Muscle layer of duodenum (tissue), 2 donors: ENCODE results near the gene PHF13.

Experiments used
- H3K27ac ChIP-seq: one replicate; pipeline ENCODE4 v1.7.0; 2013; ENCODE audit warnings: mild to moderate bottlenecking, low read length
- H3K27me3 ChIP-seq: one replicate; pipeline ENCODE4 v1.7.0; 2013; ENCODE audit warnings: low read depth, mild to moderate bottlenecking, control low read depth, low read length
- H3K36me3 ChIP-seq, 2 donors: one replicate each; pipeline ENCODE4 v1.7.0; 2013; ENCODE audit warnings: low read length in 2 of 2, control low read depth in 1 of 2, mild to moderate bottlenecking in 1 of 2; ENCODE audit not compliant: insufficient read depth in 2 of 2, control insufficient read depth in 1 of 2
- H3K4me1 ChIP-seq, 2 donors: one replicate each; pipeline ENCODE4 v1.7.0; 2013; ENCODE audit warnings: low read length in 2 of 2, mild to moderate bottlenecking in 2 of 2, control low read depth in 1 of 2, moderate library complexity in 1 of 2; ENCODE audit not compliant: insufficient read depth in 2 of 2, control insufficient read depth in 1 of 2
- H3K4me3 ChIP-seq, 2 donors: one replicate each; pipeline ENCODE4 v1.7.0; 2013; ENCODE audit warnings: low read length in 2 of 2, low read depth in 1 of 2, mild to moderate bottlenecking in 1 of 2
- H3K9me3 ChIP-seq, 2 donors: one replicate each; pipeline ENCODE4 v1.7.0; 2013; ENCODE audit warnings: low read length in 2 of 2, control low read depth in 1 of 2, mild to moderate bottlenecking in 1 of 2; ENCODE audit not compliant: control insufficient read depth in 1 of 2
- donor health status: healthy.

PHF13 gene

DNA sequence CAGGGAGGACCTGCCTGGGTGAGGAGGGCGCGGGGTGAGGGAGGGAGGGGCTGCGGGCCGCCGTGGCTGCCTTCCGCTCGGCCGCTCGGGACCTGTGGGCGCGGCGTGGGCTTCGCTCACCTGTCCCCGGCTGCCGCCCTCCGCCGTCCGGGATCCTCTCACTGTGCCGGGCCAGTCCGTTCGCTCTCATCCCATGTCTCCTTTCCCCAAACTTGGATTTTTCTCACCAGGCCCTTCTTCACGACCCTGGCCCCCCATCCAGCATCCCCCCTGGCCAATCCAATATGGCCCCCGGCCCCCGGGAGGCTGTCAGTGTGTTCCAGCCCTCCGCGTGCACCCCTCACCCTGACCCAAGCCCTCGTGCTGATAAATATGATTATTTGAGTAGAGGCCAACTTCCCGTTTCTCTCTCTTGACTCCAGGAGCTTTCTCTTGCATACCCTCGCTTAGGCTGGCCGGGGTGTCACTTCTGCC is 33.4 kb upstream of the PHF13 start:
- H3K4me3 ChIP-seq = peak overlapping the region; percentile 79 to 82
- H3K36me3 ChIP-seq = no peaks in the 10 kb centered on the region
- H3K27me3 ChIP-seq = no peaks in the 10 kb centered on the region
- peaks cover 16 to 21% of the 10 kb centered on the region in 2 donors for H3K4me1 ChIP-seq
- H3K9me3 ChIP-seq = no peaks in the 10 kb centered on the region
- peak overlapping the region; percentile 88 for H3K27ac ChIP-seq

DNA sequence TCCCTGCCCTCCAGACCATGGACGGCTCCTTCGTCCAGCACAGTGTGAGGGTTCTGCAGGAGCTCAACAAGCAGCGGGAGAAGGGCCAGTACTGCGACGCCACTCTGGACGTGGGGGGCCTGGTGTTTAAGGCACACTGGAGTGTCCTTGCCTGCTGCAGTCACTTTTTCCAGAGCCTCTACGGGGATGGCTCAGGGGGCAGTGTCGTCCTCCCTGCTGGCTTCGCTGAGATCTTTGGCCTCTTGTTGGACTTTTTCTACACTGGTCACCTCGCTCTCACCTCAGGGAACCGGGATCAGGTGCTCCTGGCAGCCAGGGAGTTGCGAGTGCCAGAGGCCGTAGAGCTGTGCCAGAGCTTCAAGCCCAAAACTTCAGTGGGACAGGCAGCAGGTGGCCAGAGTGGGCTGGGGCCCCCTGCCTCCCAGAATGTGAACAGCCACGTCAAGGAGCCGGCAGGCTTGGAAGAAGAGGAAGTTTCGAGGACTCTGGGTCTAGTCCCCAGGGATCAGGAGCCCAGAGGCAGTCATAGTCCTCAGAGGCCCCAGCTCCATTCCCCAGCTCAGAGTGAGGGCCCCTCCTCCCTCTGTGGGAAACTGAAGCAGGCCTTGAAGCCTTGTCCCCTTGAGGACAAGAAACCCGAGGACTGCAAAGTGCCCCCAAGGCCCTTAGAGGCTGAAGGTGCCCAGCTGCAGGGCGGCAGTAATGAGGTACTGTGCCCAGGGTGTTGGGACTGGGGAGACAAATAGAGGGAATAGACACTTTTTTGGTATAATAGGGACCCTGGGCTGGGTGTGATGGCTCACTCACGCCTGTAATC is 32.7 kb upstream of the PHF13 start:
- Histone ChIP-seq H3K4me3 (peak overlapping the region; percentile 79 to 82), H3K36me3 (no peaks in the 10 kb centered on the region), H3K27me3 (no peaks in the 10 kb centered on the region), H3K27ac (peak overlapping the region; percentile 88), H3K9me3 (no peaks in the 10 kb centered on the region), H3K4me1 (peaks cover 16 to 21% of the 10 kb centered on the region in 2 donors)

DNA sequence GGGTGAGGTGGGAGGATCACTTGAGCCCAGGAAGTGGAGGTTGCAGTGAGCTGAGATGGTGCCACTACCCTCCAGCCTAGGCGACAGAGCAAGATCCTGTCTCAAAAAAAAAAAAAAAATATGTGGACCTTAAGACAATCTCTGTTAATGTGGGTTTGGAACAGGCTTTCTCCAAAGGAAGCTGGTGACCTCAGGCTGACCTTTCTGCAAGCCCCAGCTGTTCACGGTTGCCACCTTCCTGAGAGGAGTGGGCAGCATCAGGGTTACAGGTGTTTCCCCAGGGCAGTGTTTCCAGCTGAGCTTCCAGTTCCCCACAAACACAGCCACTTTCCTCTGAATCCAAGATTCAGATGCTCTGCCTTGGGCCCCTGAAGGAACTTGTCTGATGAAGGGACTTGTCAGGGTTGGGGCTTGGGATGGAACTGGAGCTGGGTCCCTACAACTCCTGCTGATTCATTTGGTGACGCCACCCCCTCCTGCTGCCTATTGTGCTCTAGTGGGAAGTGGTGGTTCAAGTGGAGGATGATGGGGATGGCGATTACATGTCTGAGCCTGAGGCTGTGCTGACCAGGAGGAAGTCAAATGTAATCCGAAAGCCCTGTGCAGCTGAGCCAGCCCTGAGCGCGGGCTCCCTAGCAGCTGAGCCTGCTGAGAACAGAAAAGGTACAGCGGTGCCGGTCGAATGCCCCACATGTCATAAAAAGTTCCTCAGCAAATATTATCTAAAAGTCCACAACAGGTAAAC is 31.8 kb upstream of the PHF13 start:
- Histone ChIP-seq H3K36me3 (no peaks in the 10 kb centered on the region), H3K27me3 (no peaks in the 10 kb centered on the region), H3K4me1 (peaks cover 16 to 24% of the 10 kb centered on the region in 2 donors), H3K9me3 (no peaks in the 10 kb centered on the region), H3K27ac (peak overlapping the region; percentile 25), H3K4me3 (no peak overlapping the region)

DNA sequence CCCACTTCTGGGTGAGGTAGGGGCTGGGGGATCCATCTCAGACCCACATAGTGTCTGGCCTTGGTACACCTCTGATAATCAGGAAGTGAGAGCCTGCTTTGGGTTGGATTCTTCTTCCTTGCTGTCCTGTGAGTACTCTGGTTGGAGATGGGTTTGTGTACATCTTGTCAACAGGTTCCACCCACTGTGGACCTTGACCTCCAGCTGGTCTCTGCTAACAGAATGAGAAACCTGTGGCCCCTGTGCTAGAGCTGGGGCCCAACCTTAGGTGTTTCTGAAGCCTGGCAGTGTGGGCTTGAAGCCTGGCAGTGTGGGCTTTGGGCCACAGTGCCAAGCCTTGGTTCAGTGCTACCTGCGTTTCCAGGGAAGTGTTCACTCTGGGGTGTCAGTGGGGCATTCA is 31.2 kb upstream of the PHF13 start:
- Histone ChIP-seq H3K4me3 (no peak overlapping the region), H3K27me3 (no peaks in the 10 kb centered on the region), H3K4me1 (peaks cover 16 to 30% of the 10 kb centered on the region in 2 donors), H3K36me3 (no peaks in the 10 kb centered on the region), H3K27ac (peak overlapping the region; percentile 25), H3K9me3 (no peaks in the 10 kb centered on the region)

DNA sequence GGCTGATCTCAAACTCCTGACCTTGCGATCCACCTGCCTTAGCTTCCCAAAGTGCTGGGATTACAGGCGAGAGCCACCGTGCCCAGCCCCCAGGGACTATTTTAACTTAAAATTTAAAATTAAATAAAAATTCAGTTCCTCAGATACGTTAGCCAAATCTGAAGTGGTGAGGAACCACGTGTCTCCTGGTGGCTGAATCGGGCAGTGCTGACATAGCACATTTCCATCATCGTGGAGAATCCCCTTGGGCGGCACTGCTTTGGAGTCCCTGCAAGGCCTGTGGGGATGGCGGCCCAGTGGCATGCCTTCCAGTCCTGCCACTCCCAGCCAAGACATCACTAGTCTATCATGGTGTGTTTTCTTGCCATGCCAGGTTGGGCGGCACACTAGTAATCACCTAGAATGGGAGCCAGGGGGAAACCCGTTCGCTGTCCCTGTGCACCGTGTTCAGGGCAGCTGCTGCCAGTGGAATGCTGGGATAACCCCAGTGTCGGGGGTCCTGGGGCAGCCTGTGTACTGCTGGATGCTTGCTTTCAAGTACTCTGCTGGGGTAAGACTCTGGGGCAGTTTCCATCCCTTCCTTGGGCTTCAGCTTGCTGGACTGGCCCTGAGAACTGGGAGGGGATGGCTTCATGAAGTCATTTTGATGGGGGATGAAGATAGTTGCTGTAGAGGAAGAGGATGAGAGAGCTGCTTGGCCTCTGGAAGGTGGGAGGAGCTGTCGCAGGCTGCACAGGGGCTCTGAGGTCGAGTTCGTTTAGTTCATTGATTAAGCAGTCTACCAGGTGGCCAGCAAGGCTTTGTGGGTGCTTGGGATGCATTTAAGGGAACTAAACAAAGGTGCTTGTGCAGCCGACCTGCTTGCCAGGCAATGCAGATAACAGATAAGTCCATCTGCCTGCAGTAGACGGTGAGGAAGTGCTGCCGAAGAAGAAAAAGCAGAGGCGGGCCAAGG is 29.1 kb upstream of the PHF13 start:
- peaks cover 11 to 38% of the 10 kb centered on the region in 2 donors for H3K4me1 ChIP-seq

DNA sequence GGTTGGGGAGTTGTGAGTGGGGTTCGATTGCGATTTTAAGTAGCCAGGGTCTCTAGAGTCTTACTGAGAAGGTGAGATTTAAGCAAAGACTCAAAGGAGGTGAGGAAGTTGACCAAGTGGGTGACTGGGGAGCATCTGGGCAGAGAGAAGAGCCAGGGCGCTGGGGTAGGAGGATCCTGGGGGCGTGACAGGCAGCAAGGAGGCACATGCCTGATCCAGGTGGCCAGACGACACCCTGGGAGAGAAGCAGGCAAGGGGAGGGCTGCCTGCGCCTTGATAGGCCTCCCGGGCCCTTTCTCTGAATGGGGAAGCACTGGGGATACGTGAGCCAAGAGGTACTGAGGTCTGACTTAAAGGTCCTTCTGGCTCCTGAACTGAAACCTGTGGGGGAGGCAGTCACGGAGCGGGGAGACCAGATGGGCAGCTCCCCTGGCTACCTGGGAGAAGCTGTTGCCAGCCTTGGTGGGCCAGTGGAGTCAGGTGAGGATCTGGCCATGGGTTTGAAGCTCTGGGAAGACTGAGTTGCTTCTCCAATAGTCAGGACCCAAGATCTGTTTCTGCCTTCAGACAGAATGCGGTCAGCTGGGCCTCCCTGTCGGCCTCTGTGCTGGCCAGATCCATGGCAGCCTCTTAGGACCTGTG is 28.3 kb upstream of the PHF13 start:
- no peak overlapping the region for H3K4me3 ChIP-seq
- H3K9me3 ChIP-seq = no peaks in the 10 kb centered on the region
- peaks cover 11 to 36% of the 10 kb centered on the region in 2 donors for H3K4me1 ChIP-seq
- peaks cover 10 to 22% of the 10 kb centered on the region in 2 donors for H3K36me3 ChIP-seq
- H3K27ac ChIP-seq = no peak overlapping the region
- H3K27me3 ChIP-seq = no peaks in the 10 kb centered on the region

More for the DNA sequence above, 29.1 kb upstream of the PHF13 start:
- Histone ChIP-seq H3K9me3 (no peaks in the 10 kb centered on the region), H3K27me3 (no peaks in the 10 kb centered on the region), H3K4me3 (no peak overlapping the region), H3K27ac (no peak overlapping the region), H3K36me3 (peaks cover 5 to 14% of the 10 kb centered on the region in 2 donors)

DNA sequence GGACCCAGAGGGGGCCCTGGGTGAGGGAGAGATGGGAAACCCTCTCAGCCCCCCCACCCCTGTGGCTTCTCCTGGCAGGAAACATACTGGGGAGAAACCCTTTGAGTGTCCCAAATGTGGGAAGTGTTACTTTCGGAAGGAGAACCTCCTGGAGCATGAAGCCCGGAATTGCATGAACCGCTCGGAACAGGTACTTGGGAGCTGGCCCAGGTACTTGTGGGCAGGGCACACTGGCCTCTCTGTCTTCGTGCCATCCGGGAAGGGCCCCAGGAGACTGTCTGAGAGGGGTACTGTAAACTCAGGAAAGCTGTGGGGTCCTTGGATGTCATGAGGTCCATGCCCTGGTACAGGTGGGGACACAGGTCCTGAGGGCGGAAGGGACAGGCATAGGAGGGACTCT is 27.7 kb upstream of the PHF13 start:
- H3K27me3 ChIP-seq = no peaks in the 10 kb centered on the region
- H3K36me3 ChIP-seq = peaks cover 13 to 29% of the 10 kb centered on the region in 2 donors
- H3K9me3 ChIP-seq = no peaks in the 10 kb centered on the region
- H3K4me3 ChIP-seq = no peak overlapping the region
- peaks cover 7 to 29% of the 10 kb centered on the region in 2 donors for H3K4me1 ChIP-seq
- H3K27ac ChIP-seq = no peak overlapping the region

DNA sequence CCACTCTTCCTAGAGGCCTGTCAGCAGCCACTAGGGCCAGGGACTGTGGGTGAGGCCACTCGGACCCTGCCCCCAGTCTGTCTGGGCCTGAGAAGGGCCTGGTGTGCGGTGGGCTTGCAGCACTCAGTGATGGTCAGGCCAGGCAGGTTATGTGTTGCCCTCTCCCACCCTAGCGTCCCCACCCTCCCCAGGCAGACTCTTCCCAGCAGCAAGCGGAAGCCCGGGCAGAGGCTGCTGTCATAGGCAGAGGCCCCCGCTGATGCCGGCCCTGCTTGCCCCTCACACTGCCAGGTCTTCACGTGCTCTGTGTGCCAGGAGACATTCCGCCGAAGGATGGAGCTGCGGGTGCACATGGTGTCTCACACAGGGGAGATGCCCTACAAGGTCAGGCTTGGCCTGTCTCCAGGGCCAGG is 27.1 kb upstream of the PHF13 start:
- H3K9me3 ChIP-seq = no peaks in the 10 kb centered on the region
- no peak overlapping the region for H3K27ac ChIP-seq

DNA sequence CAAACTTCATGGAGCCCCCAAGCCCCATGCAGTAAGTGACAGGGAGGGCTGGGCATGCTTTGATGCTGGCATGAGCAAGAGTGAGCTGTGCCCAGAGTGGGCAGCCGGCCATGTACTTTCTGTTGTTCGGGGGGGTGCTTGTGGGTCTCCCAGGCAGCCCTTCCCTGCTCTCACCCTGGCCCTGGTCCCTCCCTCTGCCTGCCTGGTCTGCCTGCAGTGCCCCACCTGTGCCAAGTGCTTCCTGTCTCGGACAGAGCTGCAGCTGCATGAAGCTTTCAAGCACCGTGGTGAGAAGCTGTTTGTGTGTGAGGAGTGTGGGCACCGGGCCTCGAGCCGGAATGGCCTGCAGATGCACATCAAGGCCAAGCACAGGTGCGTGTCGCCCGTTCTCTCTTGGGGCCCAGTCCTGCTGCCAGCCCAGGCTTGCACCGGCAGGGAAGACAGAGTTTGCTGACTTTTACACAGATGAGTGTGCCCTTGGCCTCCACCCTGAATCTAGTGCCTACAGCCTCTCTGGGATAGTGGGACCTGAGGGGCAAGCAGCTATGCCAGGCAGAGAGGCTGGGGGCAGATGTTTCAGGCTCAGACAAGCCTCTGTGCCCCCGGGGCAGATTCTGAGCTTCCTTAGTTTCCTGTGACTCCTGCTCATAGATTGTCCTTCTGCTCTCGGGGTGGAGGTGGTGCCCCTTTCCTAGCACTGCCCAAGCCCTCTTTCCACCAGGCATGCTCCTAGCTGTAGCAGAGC is 26.1 kb upstream of the PHF13 start:
- Histone ChIP-seq H3K36me3 (peaks cover 20 to 44% of the 10 kb centered on the region in 2 donors), H3K4me1 (peaks cover under 1 to 20% of the 10 kb centered on the region in 2 donors), H3K27ac (no peak overlapping the region), H3K27me3 (no peaks in the 10 kb centered on the region), H3K4me3 (no peak overlapping the region), H3K9me3 (no peaks in the 10 kb centered on the region)

More for the DNA sequence above, 27.1 kb upstream of the PHF13 start:
- Histone ChIP-seq H3K36me3 (peaks cover 13 to 34% of the 10 kb centered on the region in 2 donors), H3K4me3 (no peak overlapping the region), H3K4me1 (peaks cover 3 to 23% of the 10 kb centered on the region in 2 donors), H3K27me3 (no peaks in the 10 kb centered on the region)
